ENCODE measurements around the gene TNFRSF4.

Gene TNFRSF4

DNA sequence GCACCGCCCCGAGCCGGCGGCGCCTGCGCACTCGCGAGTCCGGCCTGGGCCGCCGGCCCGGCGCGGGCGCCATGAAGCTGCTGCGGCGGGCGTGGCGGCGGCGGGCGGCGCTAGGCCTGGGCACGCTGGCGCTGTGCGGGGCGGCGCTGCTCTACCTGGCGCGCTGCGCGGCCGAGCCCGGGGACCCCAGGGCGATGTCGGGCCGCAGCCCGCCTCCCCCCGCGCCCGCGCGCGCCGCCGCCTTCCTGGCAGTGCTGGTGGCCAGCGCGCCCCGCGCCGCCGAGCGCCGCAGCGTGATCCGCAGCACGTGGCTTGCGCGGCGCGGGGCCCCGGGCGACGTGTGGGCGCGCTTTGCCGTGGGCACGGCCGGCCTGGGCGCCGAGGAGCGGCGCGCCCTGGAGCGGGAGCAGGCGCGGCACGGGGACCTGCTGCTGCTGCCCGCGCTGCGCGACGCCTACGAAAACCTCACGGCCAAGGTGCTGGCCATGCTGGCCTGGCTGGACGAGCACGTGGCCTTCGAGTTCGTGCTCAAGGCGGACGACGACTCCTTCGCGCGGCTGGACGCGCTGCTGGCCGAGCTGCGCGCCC, 18.3 kb upstream of the TNFRSF4 start, which contains the start of gene B3GALT6:
Gene B3GALT6 (plus strand): TSS at position 30 of the 588 bp plus-strand sequence. CDS start 42 bp downstream, at position 72.
- DNase-seq = no peak

GRCh38 chr1:1231400-1232207, 17.7 kb upstream of the TNFRSF4 start, which contains the start of gene SDF4:
TSS of gene SDF4 (minus strand) at chr1:1232001. CDS start at chr1:1228772, 3,229 bp downstream.
- peak; percentile 98 for DNase-seq

GRCh38 chr1:1230656-1231399, 16.9 kb upstream of the TNFRSF4 start:
- no peak for DNase-seq

GRCh38 chr1:1229770-1230169, 15.8 kb upstream of the TNFRSF4 start:
- no peak for DNase-seq

GRCh38 chr1:1228596-1229321, 14.8 kb upstream of the TNFRSF4 start:
- no peak for DNase-seq

DNA sequence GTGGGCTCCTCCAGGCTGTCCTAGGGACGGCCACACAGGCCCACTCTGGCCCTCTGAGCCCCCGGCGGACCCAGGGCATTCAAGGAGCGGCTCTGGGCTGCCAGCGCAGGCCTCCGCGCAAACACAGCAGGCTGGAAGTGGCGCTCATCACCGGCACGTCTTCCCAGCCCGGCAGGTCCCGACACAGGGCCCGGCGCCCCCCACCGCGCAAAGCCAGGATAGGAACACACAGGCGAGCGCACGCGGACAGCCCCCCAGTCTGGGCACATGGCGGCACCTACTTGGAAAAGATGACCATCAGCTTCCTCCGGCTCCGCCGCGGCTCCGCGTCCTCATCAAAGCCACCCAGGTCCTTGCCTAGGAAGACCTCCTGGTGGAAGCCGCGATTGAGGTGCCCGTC, 14.2 kb upstream of the TNFRSF4 start:
- no peak for DNase-seq

DNA sequence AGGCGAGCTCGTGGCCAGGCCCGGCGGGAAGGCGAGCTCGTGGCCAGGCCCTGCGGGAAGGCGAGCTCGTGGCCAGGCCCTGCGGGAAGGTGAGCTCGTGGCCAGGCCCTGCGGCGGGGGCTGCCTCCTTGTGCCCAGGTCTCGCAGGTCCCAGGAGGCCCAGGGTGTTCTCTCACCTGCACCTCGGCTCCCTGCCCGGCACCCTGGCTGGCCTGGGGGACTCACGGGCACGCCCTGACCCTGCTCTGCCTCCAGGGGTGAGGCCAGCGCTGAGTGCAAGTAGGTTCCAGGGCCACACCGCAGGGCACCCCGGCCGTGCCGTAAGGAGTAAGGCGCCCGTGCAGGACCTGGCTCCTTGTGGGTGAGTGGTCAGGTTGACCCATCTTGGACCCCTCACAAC, 13.4 kb upstream of the TNFRSF4 start:
- no peak for DNase-seq

DNA sequence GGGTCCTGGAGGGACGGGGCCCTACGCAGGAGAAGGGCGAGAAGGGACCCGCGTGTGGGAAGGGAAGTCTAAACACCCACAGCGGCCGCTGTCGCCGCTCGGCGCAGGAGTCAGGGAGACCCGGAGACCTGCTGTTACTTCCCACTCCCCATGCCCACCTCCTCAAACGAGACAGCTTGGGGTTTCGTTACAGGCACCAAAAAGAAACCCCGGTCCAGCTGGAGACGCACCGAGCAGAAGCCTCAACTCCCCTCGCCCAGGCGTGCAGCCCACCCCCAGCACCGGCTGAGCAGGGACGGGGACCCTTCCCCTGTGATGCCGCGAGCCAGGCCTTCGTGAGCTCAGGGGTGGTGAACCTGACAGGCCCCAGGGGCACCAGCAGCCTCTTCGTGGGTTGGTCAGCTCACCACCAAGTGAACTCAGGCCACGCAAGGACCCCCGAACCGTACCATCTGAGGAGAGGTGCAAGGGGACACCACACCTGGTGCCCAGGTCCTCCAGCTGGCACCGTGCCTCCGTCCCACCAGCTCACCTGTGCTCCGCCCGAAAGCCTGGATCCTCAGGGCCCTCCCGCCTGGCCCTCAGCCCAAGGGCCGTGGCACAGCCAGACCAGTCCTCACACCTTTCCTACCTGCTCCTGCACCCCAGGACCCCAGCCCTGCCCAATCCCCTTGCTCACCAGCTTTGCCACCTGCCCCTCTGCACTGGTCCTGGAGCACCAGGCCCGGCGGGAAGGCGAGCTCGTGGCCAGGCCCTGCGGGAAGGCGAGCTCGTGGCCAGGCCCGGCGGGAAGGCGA, 12.8 kb upstream of the TNFRSF4 start:
- DNase-seq = no peak

DNA sequence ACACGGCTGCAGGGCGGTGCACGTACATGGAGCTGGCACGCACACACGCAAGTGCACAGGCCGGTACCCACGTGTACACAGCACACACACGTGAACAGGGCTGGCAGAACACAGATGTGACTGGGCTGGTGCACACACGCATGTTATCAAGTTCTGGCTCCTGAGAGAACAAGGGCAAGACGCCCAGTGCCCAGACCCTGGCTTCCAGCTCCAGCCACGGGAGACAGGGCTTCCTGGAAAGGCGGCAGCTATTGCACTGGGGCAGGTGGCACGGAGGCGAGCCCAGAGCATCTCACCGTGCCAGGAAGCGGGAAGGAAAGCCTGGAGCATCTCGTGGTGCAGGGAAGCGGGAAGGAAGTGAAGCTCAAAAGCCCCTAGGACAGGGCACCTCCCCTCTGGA, 12.0 kb upstream of the TNFRSF4 start:
- no peak for DNase-seq

DNA sequence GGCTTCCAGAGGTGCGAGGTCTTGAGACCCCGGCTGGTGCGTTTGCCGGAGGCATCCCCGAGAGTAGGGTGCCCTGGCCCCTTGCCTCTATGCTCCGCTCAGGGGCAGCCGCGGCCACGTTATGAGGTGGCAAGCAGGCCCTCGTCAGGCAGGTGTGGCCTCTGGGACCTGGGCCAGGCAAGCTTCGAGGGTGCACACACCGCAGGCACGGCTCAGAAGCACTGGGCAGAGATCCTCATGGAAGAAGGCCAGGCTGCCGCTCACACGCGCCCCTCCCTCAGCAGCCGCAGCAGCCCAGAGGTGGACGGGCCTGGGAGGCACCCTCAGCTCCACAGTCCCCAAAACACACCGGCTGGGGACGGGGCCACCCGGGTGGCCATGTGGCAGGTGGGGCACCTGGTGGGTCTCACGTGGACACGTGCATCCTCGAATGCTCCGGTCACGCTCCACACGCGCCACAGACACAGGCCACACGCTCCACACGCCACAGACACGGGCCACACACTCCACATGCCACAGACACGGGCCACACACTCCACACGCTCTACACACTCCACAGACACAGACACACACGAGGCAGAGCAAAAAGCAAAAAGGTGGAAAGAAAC, 11.4 kb upstream of the TNFRSF4 start:
- no peak for DNase-seq

DNA sequence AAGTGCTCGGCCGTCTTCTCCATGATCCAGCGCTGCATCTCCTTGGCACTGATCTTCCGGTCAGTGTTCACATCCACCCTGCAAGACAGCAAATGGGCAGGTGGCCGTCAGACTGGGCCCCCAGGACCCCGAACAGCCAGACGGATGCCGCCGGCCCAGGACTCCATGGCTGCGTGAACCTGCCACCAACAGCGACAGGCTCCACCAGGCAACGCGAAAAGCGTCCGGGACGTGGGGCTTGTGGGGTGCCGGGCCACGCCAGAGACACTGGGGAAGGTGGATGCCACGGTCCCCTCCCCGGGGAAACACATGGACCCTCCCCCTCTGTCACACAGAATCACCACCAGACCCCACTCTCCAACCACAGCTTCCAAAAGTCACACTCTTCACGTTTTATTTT, 9.9 kb upstream of the TNFRSF4 start:
- no peak for DNase-seq

- DNase-seq = no peak
Observed at GRCh38 chr1:1223321-1223720, 9.4 kb upstream of the TNFRSF4 start.

GRCh38 chr1:1222575-1223225, 8.7 kb upstream of the TNFRSF4 start:
- no peak for DNase-seq

GRCh38 chr1:1221887-1222574, 8.1 kb upstream of the TNFRSF4 start:
- DNase-seq = no peak

GRCh38 chr1:1220197-1220596, 6.2 kb upstream of the TNFRSF4 start:
- no peak for DNase-seq

DNA sequence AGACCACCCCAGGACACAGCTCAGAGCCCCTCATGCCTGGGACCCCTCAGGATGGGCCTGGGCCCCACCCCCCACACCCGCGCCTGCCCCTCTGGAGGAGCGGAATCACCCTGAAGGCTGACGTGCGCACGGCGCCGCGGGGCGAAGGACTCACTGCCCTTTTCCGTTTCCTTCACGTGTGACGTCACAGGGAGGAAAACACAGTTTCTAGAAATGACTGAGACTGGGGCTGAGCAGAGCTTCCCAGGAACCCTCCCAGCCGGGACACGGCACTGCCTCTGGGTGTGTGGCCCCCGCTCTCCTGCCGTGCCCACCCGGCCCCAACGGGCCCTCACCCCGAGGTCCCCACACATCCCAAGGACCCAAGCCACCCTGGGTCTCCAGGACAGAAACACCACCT, 5.4 kb upstream of the TNFRSF4 start:
- no peak for DNase-seq

DNA sequence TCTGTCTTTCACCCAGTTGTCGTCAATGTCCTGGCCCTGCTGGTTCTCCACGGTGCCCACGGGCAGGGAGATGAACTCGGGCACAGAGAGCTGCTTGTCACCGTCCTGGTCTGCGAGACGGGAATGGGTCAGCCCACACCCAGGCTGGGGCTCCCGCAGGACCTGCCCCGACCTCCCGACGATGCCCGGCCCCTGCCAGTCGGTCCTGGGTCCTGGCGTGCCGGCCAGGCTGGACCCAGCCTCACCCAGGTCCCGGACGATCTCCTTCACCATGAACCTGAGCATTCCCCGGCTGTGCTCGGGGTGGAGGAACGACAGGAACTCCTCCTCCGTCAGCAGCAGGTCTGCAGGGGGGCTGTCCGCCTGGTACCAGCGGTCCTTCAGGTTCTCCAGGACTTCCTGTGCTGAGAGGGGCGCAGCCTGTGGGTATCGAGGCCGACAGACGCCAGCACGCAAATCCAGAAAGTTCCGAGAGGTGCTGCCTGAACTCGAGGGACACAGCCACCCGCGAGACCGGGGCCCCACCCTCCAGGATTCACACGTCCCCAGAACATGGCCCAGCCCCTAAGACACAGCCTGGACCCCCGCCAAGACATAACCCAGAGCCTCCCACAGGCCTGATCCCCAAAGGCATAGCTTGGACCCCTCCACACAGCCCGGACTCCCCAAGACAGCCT, 4.7 kb upstream of the TNFRSF4 start:
- DNase-seq = no peak

GRCh38 chr1:1217621-1218523, 3.9 kb upstream of the TNFRSF4 start:
- DNase-seq = no peak

Measured in DMS153 (cell line).